Upper lobe of right lung (tissue), 1 donor: Measurements from ENCODE around the gene CCDC13. TPM values are rescaled to one million over a fixed set of nuclear protein-coding genes. Genes with fewer than 3 reads are reported as not detected.

Experiments used
- ATAC-seq: fragments of 200-7000 bp; cut with Tn5 transposase; one replicate; pipeline ENCODE4 v1.9.1; 2020; ENCODE audit warnings: mild to moderate bottlenecking, moderate library complexity
- DNase-seq: peaks from one replicate; pipeline ENCODE4 v3.0.0-alpha.2; 2020
- H3K27ac ChIP-seq: fragments of 200-600 bp; one replicate; pipeline ENCODE4 v1.8.0; 2022
- H3K27me3 ChIP-seq: fragments of 200-600 bp; one replicate; pipeline ENCODE4 v1.8.0; 2022; ENCODE audit warnings: mild to moderate bottlenecking
- H3K36me3 ChIP-seq: fragments of 200-600 bp; one replicate; pipeline ENCODE4 v1.8.0; 2022
- H3K4me1 ChIP-seq: fragments of 200-600 bp; one replicate; pipeline ENCODE4 v1.8.0; 2022
- H3K4me3 ChIP-seq: fragments of 200-600 bp; one replicate; pipeline ENCODE4 v1.8.0; 2022; ENCODE audit warnings: mild to moderate bottlenecking
- H3K9me3 ChIP-seq: fragments of 200-600 bp; one replicate; pipeline ENCODE4 v1.8.0; 2022
- intact Hi-C: fragments of 100-400 bp; cut with DNase I; formaldehyde crosslinking; loops from one replicate; pipeline ENCODE4 v1.11.0; 2022
- total RNA-seq: library from RNA; stranded (reverse); fragmentation: NEBNext Ultra II Directional; extraction: Animal tissue kit (Norgen Biotek cat#: 25700); gene quantifications from one replicate; pipeline ENCODE4 v1.2.1, GENCODE V29; 2021
- TF ChIP-seq, protein P1 (sequence below): fragments of 200-600 bp; IDR thresholded peaks from one replicate; pipeline ENCODE4 v1.8.0; 2022; ENCODE audit warnings: antibody characterized with exemption
- donor health status: DM: no; HTN: yes; CAD: no; lungs with severe emphysema.

Gene CCDC13
- total RNA-seq, 1 donor from 2014 or later, result 0.87 TPM

DNA sequence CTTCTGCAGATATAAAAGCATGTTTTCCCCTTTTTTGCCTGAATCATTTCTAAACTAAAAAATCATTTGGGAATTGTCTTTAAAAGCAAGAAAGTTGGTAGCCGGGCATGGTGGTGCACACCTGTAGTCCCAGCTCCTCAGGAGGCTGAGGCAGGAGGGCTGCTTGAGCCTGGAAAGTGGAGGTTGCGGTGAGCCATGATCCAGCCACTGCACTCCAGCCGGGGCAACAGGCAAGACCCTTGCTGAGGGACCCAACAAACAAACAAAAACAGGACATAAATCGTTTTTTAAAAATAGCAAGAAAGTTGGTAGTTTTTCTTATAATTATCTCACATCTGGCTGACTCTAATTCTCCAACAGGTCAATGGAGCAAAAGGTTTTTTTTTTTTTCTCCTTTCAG, 28.7 kb upstream of the CCDC13 start:
- Histone ChIP-seq H3K27ac (no peak overlapping the region), H3K27me3 (no peaks in the 10 kb centered on the region), H3K36me3 (no peaks in the 10 kb centered on the region), H3K9me3 (no peaks in the 10 kb centered on the region), H3K4me3 (no peak overlapping the region), H3K4me1 (peaks cover 37% of the 10 kb centered on the region)
- intact Hi-C loops, result no loop called here
- TF ChIP-seq, protein P1, sequence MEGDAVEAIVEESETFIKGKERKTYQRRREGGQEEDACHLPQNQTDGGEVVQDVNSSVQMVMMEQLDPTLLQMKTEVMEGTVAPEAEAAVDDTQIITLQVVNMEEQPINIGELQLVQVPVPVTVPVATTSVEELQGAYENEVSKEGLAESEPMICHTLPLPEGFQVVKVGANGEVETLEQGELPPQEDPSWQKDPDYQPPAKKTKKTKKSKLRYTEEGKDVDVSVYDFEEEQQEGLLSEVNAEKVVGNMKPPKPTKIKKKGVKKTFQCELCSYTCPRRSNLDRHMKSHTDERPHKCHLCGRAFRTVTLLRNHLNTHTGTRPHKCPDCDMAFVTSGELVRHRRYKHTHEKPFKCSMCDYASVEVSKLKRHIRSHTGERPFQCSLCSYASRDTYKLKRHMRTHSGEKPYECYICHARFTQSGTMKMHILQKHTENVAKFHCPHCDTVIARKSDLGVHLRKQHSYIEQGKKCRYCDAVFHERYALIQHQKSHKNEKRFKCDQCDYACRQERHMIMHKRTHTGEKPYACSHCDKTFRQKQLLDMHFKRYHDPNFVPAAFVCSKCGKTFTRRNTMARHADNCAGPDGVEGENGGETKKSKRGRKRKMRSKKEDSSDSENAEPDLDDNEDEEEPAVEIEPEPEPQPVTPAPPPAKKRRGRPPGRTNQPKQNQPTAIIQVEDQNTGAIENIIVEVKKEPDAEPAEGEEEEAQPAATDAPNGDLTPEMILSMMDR, result no peak
- ATAC-seq (no peak), DNase-seq (no peak)

GRCh38 chr3:42801048-42801620, 28.1 kb upstream of the CCDC13 start:
- no peaks in the 10 kb centered on the region for H3K36me3 ChIP-seq
- ATAC-seq (no peak), DNase-seq (no peak)
- intact Hi-C loops, result no loop called here
- peaks cover 37% of the 10 kb centered on the region for H3K4me1 ChIP-seq
- TF ChIP-seq, protein P1, result no peak
- H3K27ac ChIP-seq, result no peak overlapping the region
- no peaks in the 10 kb centered on the region for H3K27me3 ChIP-seq
- H3K4me3 ChIP-seq, result no peak overlapping the region
- H3K9me3 ChIP-seq, result no peaks in the 10 kb centered on the region

DNA sequence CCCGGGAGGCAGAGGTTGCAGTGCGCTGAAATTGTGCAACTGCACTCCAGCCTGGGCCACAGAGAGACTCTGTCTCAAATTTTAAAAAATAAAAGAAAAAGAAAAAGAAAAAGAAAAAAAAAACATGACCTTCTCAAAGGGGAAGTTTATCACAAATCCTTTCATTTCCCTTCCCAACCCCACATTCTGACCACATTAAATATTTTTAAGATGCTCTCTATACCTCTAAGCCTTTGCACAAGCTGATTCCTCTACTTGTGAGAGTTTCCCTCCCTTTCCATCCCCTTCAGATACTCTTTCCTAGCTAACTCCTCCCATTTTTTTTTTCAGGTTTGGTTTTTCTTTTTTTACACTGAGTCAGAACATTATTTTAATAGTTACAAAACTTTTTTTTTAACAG, 27.2 kb upstream of the CCDC13 start:
- no peak overlapping the region for H3K27ac ChIP-seq
- intact Hi-C loops, result no loop called here
- H3K9me3 ChIP-seq, result no peaks in the 10 kb centered on the region
- H3K36me3 ChIP-seq, result no peaks in the 10 kb centered on the region
- peaks cover 35% of the 10 kb centered on the region for H3K4me1 ChIP-seq
- no peak overlapping the region for H3K4me3 ChIP-seq
- ATAC-seq (no peak), DNase-seq (no peak)
- TF ChIP-seq, protein P1, result no peak
- no peaks in the 10 kb centered on the region for H3K27me3 ChIP-seq

DNA sequence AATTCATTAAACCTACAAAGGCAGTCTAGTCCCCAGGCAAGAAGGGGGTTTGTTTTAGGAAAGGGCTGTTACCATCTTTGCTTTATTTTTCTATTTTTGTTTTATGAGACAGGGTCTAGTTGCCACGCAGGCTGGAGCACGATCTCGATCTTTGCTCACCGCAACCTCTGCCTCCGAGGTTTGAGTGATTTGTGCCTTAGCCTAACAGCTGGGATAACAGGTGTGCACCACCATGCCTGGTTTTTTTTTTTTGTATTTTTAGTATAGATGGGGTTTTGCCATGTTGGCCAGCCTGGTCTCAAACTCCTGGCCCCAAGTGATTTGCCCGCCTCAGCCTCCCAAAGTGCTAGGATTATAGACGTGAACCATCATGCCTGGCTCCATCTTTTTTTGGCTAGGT, 26.3 kb upstream of the CCDC13 start:
- Histone ChIP-seq H3K27me3 (no peaks in the 10 kb centered on the region), H3K27ac (no peak overlapping the region), H3K9me3 (no peaks in the 10 kb centered on the region), H3K4me3 (no peak overlapping the region), H3K4me1 (peaks cover 31% of the 10 kb centered on the region), H3K36me3 (no peaks in the 10 kb centered on the region)
- intact Hi-C loops, result no loop called here
- TF ChIP-seq, protein P1, result no peak
- DNase-seq (no peak), ATAC-seq (no peak)

DNA sequence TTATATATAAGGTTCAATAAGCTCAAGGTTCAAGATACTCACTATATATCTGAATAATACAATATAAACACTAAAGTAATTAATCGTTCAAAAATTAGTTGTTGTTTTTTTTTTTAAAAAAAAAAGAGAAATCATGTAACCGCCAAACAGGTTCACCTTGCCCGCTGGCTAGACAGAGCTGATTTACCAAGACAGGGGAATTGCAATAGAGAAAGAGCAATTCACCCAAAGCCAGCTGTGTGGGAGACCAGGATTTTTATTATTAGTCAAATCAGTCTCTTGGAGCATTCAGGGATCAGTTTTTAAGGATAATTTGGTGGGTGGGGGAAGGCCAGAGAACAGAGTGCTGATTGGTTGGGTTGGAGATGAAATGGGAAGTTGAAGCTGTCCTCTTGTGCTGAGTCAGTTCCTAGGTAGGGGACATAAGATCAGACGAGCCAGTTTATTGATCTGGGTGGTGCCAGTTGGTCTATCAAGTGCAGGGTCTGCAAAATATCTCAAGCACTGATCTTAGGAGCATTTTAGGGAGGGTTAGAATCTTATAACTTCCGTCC, 23.4 kb upstream of the CCDC13 start:
- TF ChIP-seq, protein P1, result no peak
- no peak for DNase-seq
- no peak overlapping the region for H3K27ac ChIP-seq
- ATAC-seq, result no peak
- no peaks in the 10 kb centered on the region for H3K27me3 ChIP-seq
- no peak overlapping the region for H3K4me3 ChIP-seq
- intact Hi-C loops, result no loop called here
- H3K9me3 ChIP-seq, result no peaks in the 10 kb centered on the region
- H3K4me1 ChIP-seq, result peaks cover 14% of the 10 kb centered on the region
- H3K36me3 ChIP-seq, result peaks cover 14% of the 10 kb centered on the region
